Peyer's patch (tissue), 4 donors: ENCODE measurements around the gene C2CD4D.

Source experiments
- POLR2A ChIP-seq, 2 donors: fragments of 450-650 bp; IDR thresholded peaks; one replicate each; pipeline ENCODE4 v1.5.1; 2017; ENCODE audit warnings: antibody characterized with exemption in 2 of 2, mild to moderate bottlenecking in 2 of 2, moderate library complexity in 2 of 2
- TF ChIP-seq, protein P1 (sequence below), 6 experiments: fragments of 450-650 bp in 4 of 6; fragments of 200-600 bp in 2 of 6; sonication (generic) in 1 of 6; IDR thresholded peaks; one replicate each; pipeline ENCODE4 v1.5.1; 2017 to 2019; ENCODE audit warnings: antibody characterized with exemption in 6 of 6, mild to moderate bottlenecking in 3 of 6, moderate library complexity in 1 of 6

DNA sequence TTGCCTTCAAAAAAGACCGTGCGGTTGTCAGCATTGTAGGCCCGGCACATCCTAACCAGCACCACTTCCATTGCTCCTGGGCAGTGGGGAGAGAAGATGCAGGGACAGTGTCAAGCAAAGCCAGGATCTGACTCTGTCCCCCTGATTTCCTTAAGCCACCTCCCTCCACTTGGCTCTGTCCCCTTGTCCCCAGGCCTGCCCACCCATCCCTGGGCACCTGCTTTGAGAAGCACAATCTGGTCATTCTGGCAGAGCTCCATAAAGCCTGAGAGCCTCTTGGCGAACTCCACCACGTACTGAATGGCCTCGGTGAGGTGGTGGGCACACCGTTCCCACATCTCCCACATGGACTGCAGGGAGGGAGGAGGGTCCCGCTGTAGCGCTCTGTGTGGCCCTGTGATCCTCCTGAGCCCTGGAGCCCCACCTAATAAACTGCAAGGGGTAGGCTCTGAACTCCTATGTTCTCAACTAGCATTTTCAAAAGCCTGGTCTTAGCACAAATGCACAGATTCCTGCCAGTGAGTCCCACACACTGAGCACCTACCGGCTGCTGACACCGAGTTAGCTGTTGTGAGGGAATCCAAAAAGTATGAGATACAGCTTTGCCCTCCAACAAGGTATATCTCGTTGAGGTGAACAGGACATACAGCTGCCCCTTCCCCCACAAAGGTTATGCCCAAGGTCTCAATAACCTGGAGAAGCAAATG lies 26.2 kb downstream of the C2CD4D start:
- TF ChIP-seq, protein P1, sequence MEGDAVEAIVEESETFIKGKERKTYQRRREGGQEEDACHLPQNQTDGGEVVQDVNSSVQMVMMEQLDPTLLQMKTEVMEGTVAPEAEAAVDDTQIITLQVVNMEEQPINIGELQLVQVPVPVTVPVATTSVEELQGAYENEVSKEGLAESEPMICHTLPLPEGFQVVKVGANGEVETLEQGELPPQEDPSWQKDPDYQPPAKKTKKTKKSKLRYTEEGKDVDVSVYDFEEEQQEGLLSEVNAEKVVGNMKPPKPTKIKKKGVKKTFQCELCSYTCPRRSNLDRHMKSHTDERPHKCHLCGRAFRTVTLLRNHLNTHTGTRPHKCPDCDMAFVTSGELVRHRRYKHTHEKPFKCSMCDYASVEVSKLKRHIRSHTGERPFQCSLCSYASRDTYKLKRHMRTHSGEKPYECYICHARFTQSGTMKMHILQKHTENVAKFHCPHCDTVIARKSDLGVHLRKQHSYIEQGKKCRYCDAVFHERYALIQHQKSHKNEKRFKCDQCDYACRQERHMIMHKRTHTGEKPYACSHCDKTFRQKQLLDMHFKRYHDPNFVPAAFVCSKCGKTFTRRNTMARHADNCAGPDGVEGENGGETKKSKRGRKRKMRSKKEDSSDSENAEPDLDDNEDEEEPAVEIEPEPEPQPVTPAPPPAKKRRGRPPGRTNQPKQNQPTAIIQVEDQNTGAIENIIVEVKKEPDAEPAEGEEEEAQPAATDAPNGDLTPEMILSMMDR (IDR thresholded peaks at IDR 0.05): no peak
- no peak for TF ChIP-seq POLR2A (IDR thresholded peaks at IDR 0.05)
